ENCODE results near the gene FBXO30. TPM values are rescaled to one million over a fixed set of nuclear protein-coding genes. Genes with fewer than 3 reads are reported as not detected.
A peak's percentile ranks its signal among the peaks of the same experiment; 100 is the strongest.

The FBXO30 gene
- total and polyA plus RNA-seq, 2 experiments from 2014 or later: 2.0 to 9.0 TPM

DNA sequence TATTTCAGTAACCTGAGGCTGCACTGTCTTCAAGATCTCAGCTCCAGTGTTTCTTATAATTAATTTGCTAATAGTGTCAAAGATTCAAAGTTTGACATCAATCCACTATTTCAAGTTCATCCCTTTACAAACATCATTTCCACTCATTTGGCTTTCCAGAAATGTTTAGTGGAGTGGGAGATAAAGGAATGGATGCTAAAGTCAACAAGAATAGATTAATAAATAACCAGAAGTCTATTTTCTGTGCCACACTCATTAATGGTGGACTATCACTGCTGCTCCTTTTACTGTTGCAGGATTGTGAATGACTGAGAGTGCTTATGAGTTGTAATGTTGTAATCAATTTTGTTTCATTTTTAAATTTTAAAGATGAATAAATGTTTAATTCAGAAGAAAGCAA, 50.9 kb downstream of the FBXO30 start:
- H3K9me2 ChIP-seq (replicated peaks; ENCODE audit: insufficient read depth): no peaks in the 10 kb centered on the region
- H3K27me3 ChIP-seq: no peaks in the 10 kb centered on the region
- no peak overlapping the region for H3K4me3 ChIP-seq
- no peaks in the 10 kb centered on the region for H4K20me1 ChIP-seq (ENCODE audit: insufficient read depth, poor library complexity, severe bottlenecking)
- H3K27ac ChIP-seq: no peak overlapping the region
- H3K9me3 ChIP-seq (ENCODE audit: low read depth): no peaks in the 10 kb centered on the region
- no peaks in the 10 kb centered on the region for H3K36me3 ChIP-seq (replicated peaks; ENCODE audit: insufficient read depth, low read depth)
- no peak for DNase-seq (ENCODE audit: low spot score)
- H3K4me1 ChIP-seq (ENCODE audit: insufficient read depth): no peaks in the 10 kb centered on the region
- H2AFZ ChIP-seq: no peak overlapping the region
- H3K4me2 ChIP-seq: no peak overlapping the region
- no peak for TF ChIP-seq EZH2phosphoT487 (IDR thresholded peaks at IDR 0.05; ENCODE audit: low read depth, severe bottlenecking, unreplicated experiment)
- TF ChIP-seq, protein P1, sequence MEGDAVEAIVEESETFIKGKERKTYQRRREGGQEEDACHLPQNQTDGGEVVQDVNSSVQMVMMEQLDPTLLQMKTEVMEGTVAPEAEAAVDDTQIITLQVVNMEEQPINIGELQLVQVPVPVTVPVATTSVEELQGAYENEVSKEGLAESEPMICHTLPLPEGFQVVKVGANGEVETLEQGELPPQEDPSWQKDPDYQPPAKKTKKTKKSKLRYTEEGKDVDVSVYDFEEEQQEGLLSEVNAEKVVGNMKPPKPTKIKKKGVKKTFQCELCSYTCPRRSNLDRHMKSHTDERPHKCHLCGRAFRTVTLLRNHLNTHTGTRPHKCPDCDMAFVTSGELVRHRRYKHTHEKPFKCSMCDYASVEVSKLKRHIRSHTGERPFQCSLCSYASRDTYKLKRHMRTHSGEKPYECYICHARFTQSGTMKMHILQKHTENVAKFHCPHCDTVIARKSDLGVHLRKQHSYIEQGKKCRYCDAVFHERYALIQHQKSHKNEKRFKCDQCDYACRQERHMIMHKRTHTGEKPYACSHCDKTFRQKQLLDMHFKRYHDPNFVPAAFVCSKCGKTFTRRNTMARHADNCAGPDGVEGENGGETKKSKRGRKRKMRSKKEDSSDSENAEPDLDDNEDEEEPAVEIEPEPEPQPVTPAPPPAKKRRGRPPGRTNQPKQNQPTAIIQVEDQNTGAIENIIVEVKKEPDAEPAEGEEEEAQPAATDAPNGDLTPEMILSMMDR (IDR thresholded peaks at IDR 0.05; ENCODE audit: poor library complexity): no peak
- no peak for TF ChIP-seq EZH2 (IDR thresholded peaks at IDR 0.05; ENCODE audit: borderline replicate concordance)
- no peaks in the 10 kb centered on the region for H3K79me2 ChIP-seq

DNA sequence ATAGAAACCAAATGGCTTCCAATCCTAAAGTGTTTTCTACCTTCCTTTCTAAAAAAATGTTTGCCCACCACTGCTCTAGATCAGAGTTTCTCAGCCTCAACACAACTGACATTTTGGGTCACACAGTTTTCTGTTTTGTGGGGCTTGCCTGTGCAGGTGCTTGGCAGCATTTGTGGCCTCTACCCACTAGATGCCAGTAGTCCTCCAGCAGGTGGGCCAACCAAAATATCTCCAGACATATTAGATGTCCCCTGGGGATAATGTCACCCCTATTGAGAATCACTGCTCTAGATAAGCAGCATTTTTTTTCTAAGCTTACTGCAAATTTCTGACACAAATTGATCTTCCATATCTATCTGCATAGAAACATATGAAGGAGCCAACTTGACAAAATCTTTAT, 53.0 kb downstream of the FBXO30 start:
- H3K9me3 ChIP-seq (ENCODE audit: low read depth): no peaks in the 10 kb centered on the region
- TF ChIP-seq EZH2phosphoT487 (IDR thresholded peaks at IDR 0.05; ENCODE audit: low read depth, severe bottlenecking, unreplicated experiment) (no peak), EZH2 (IDR thresholded peaks at IDR 0.05; ENCODE audit: borderline replicate concordance) (no peak)
- TF ChIP-seq, protein P1 (IDR thresholded peaks at IDR 0.05; ENCODE audit: poor library complexity): no peak
- H3K36me3 ChIP-seq (replicated peaks; ENCODE audit: insufficient read depth, low read depth): no peaks in the 10 kb centered on the region
- H3K4me2 ChIP-seq: no peak overlapping the region
- H3K79me2 ChIP-seq: no peaks in the 10 kb centered on the region
- H3K4me1 ChIP-seq (ENCODE audit: insufficient read depth): no peaks in the 10 kb centered on the region
- no peak for DNase-seq (ENCODE audit: low spot score)
- H4K20me1 ChIP-seq (ENCODE audit: insufficient read depth, poor library complexity, severe bottlenecking): no peaks in the 10 kb centered on the region
- no peaks in the 10 kb centered on the region for H3K9me2 ChIP-seq (replicated peaks; ENCODE audit: insufficient read depth)
- H2AFZ ChIP-seq: no peak overlapping the region
- no peak overlapping the region for H3K27ac ChIP-seq
- H3K27me3 ChIP-seq: no peaks in the 10 kb centered on the region
- no peak overlapping the region for H3K4me3 ChIP-seq

DNA sequence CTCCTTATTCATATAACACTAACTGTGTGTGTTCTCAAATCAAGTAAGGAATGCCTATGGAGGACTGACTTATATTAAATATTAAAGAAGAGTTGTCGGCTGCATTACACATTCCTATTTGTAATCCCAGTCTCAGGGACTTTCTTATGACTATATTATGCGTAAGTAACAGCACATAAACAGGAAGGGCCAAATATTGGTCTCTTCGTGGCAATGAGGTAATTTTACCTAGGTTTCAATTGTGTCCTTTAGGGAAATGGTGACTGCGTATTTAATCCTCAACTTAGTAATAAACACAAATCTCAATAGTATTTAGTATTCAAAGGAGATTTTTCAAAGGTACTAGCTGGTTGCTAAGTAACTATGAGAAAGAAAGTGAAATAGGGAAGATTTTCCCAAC, 56.5 kb downstream of the FBXO30 start:
- Histone ChIP-seq H3K4me2 (no peak overlapping the region), H3K27me3 (no peaks in the 10 kb centered on the region), H3K9me2 (replicated peaks; ENCODE audit: insufficient read depth) (no peaks in the 10 kb centered on the region), H3K27ac (no peak overlapping the region), H4K20me1 (ENCODE audit: insufficient read depth, poor library complexity, severe bottlenecking) (no peaks in the 10 kb centered on the region), H2AFZ (no peak overlapping the region), H3K4me1 (ENCODE audit: insufficient read depth) (no peaks in the 10 kb centered on the region), H3K79me2 (no peaks in the 10 kb centered on the region), H3K4me3 (no peak overlapping the region), H3K9me3 (ENCODE audit: low read depth) (no peaks in the 10 kb centered on the region), H3K36me3 (replicated peaks; ENCODE audit: insufficient read depth, low read depth) (no peaks in the 10 kb centered on the region)
- TF ChIP-seq EZH2 (IDR thresholded peaks at IDR 0.05; ENCODE audit: borderline replicate concordance): no peak
- TF ChIP-seq, protein P1 (IDR thresholded peaks at IDR 0.05; ENCODE audit: poor library complexity): no peak
- TF ChIP-seq EZH2phosphoT487 (IDR thresholded peaks at IDR 0.05; ENCODE audit: low read depth, severe bottlenecking, unreplicated experiment): no peak
- DNase-seq (ENCODE audit: low spot score): no peak
- WGBS (ENCODE audit: low lambda C conversion rate, missing lambda C conversion rate): 93% methylated on average over 4 of the region's 4 CpGs

DNA sequence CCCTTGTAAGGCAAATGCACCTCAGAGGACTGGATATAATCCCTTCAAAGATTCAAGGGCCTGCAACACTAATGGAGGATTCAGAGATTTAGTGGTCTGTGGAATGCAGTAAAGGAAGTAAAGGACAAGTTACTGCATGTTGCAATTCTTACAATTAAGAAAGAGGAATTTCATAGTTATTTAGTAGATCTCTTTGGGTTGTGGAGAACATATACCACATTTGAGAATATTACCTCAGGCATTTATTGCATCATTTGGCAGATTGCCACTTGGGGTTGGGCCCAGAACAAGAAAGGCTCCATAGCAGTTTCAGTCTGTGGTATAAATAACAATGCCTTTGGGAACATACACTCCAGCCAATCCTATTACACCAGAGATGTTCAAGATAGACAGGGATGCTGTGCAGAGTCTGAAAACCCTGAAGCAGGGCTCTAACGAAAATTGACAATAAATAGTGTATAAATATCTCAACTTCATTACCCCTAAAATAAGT, 58.4 kb downstream of the FBXO30 start:
- H4K20me1 ChIP-seq (ENCODE audit: insufficient read depth, poor library complexity, severe bottlenecking): no peaks in the 10 kb centered on the region
- H3K9me2 ChIP-seq (replicated peaks; ENCODE audit: insufficient read depth): no peaks in the 10 kb centered on the region
- no peaks in the 10 kb centered on the region for H3K9me3 ChIP-seq (ENCODE audit: low read depth)
- no peaks in the 10 kb centered on the region for H3K79me2 ChIP-seq
- peak overlapping the region; percentile 58 for H3K27ac ChIP-seq
- no peaks in the 10 kb centered on the region for H3K27me3 ChIP-seq
- DNase-seq (ENCODE audit: low spot score): peak; percentile 58
- no peak for TF ChIP-seq EZH2 (IDR thresholded peaks at IDR 0.05; ENCODE audit: borderline replicate concordance)
- TF ChIP-seq, protein P1 (IDR thresholded peaks at IDR 0.05; ENCODE audit: poor library complexity): no peak
- TF ChIP-seq EZH2phosphoT487 (IDR thresholded peaks at IDR 0.05; ENCODE audit: low read depth, severe bottlenecking, unreplicated experiment): no peak
- no peak overlapping the region for H3K4me2 ChIP-seq
- no peaks in the 10 kb centered on the region for H3K36me3 ChIP-seq (replicated peaks; ENCODE audit: insufficient read depth, low read depth)
- H3K4me3 ChIP-seq: no peak overlapping the region
- WGBS (ENCODE audit: low lambda C conversion rate, missing lambda C conversion rate): 38% methylated on average over 1 of the region's 1 CpG
- no peak overlapping the region for H2AFZ ChIP-seq
- H3K4me1 ChIP-seq (ENCODE audit: insufficient read depth): no peaks in the 10 kb centered on the region
